ENCODE results near the gene ELL. TPM values are rescaled to one million over a fixed set of nuclear protein-coding genes. Genes with fewer than 3 reads are reported as not detected.

The ELL gene
- total RNA-seq, 3 donors from 2014 or later: 25.6 to 32.5 (median 28.8) TPM

GRCh38 chr19:18478545-18479311 is 43.1 kb downstream of the ELL start:
- peaks cover 88% of the 10 kb centered on the region for H3K4me1 Mint-ChIP-seq (ENCODE audit: low read depth)
- peak overlapping the region; percentile 62 for H3K4me3 Mint-ChIP-seq
- ATAC-seq (peak; percentile 87 to 89), DNase-seq (peak; percentile 34)
- no peaks in the 10 kb centered on the region for H3K27me3 Mint-ChIP-seq (ENCODE audit: low read depth)
- peaks cover 2% of the 10 kb centered on the region for H3K36me3 Mint-ChIP-seq (ENCODE audit: insufficient read depth)
- no peaks in the 10 kb centered on the region for H3K9me3 Mint-ChIP-seq

GRCh38 chr19:18477974-18478373 is 43.9 kb downstream of the ELL start:
- peaks cover 87% of the 10 kb centered on the region for H3K4me1 Mint-ChIP-seq (ENCODE audit: low read depth)
- H3K4me3 Mint-ChIP-seq: no peak overlapping the region
- no peak for ATAC-seq
- no peaks in the 10 kb centered on the region for H3K9me3 Mint-ChIP-seq
- H3K36me3 Mint-ChIP-seq (ENCODE audit: insufficient read depth): peaks cover 2% of the 10 kb centered on the region
- no peak for DNase-seq
- H3K27me3 Mint-ChIP-seq (ENCODE audit: low read depth): no peaks in the 10 kb centered on the region

GRCh38 chr19:18477042-18477779 is 44.7 kb downstream of the ELL start:
- H3K4me3 Mint-ChIP-seq: no peak overlapping the region
- peaks cover 82% of the 10 kb centered on the region for H3K4me1 Mint-ChIP-seq (ENCODE audit: low read depth)
- no peak for DNase-seq

GRCh38 chr19:18476507-18477041 is 45.3 kb downstream of the ELL start:
- peaks cover 77% of the 10 kb centered on the region for H3K4me1 Mint-ChIP-seq (ENCODE audit: low read depth)
- H3K36me3 Mint-ChIP-seq (ENCODE audit: insufficient read depth): peaks cover 2% of the 10 kb centered on the region
- no peak overlapping the region for H3K4me3 Mint-ChIP-seq
- ATAC-seq (no peak), DNase-seq (no peak)
- H3K27me3 Mint-ChIP-seq (ENCODE audit: low read depth): no peaks in the 10 kb centered on the region
- H3K9me3 Mint-ChIP-seq: no peaks in the 10 kb centered on the region

More at GRCh38 chr19:18477042-18477779, 44.7 kb downstream of the ELL start:
- no peak for ATAC-seq
- H3K27me3 Mint-ChIP-seq (ENCODE audit: low read depth): no peaks in the 10 kb centered on the region
- peaks cover 2% of the 10 kb centered on the region for H3K36me3 Mint-ChIP-seq (ENCODE audit: insufficient read depth)
- no peaks in the 10 kb centered on the region for H3K9me3 Mint-ChIP-seq

- Mint-ChIP-seq H3K4me1 (ENCODE audit: low read depth) (peaks cover 70% of the 10 kb centered on the region), H3K36me3 (ENCODE audit: insufficient read depth) (peaks cover 2% of the 10 kb centered on the region), H3K9me3 (no peaks in the 10 kb centered on the region), H3K27me3 (ENCODE audit: low read depth) (no peaks in the 10 kb centered on the region), H3K4me3 (no peak overlapping the region)
- DNase-seq: no peak
- ATAC-seq: no peak
These were observed 46.0 kb downstream of the ELL start for GRCh38 chr19:18475762-18476331.

- no peak for DNase-seq
- peaks cover 62% of the 10 kb centered on the region for H3K4me1 Mint-ChIP-seq (ENCODE audit: low read depth)
- no peaks in the 10 kb centered on the region for H3K27me3 Mint-ChIP-seq (ENCODE audit: low read depth)
- H3K9me3 Mint-ChIP-seq: no peaks in the 10 kb centered on the region
- H3K36me3 Mint-ChIP-seq (ENCODE audit: insufficient read depth): peaks cover 2% of the 10 kb centered on the region
- no peak for ATAC-seq
- H3K4me3 Mint-ChIP-seq: peak overlapping the region; percentile 20
These were observed 46.8 kb downstream of the ELL start for GRCh38 chr19:18475004-18475453.

- no peaks in the 10 kb centered on the region for H3K9me3 Mint-ChIP-seq
- no peak overlapping the region for H3K4me3 Mint-ChIP-seq
- ATAC-seq (no peak), DNase-seq (no peak)
- H3K27me3 Mint-ChIP-seq (ENCODE audit: low read depth): no peaks in the 10 kb centered on the region
- H3K36me3 Mint-ChIP-seq (ENCODE audit: insufficient read depth): peaks cover 2% of the 10 kb centered on the region
- peaks cover 60% of the 10 kb centered on the region for H3K4me1 Mint-ChIP-seq (ENCODE audit: low read depth)
These were observed 47.4 kb downstream of the ELL start for GRCh38 chr19:18474366-18474887.

- no peak for ATAC-seq
- peaks cover 2% of the 10 kb centered on the region for H3K36me3 Mint-ChIP-seq (ENCODE audit: insufficient read depth)
These were observed 48.2 kb downstream of the ELL start for GRCh38 chr19:18473706-18474087.

GRCh38 chr19:18473003-18473705 is 48.7 kb downstream of the ELL start:
- ATAC-seq: no peak
- Mint-ChIP-seq H3K9me3 (no peaks in the 10 kb centered on the region), H3K27me3 (ENCODE audit: low read depth) (no peaks in the 10 kb centered on the region), H3K36me3 (ENCODE audit: insufficient read depth) (peaks cover 2% of the 10 kb centered on the region), H3K4me3 (no peak overlapping the region), H3K4me1 (ENCODE audit: low read depth) (peaks cover 48% of the 10 kb centered on the region)
- no peak for DNase-seq

More at GRCh38 chr19:18473706-18474087, 48.2 kb downstream of the ELL start:
- Mint-ChIP-seq H3K9me3 (no peaks in the 10 kb centered on the region), H3K4me3 (no peak overlapping the region), H3K27me3 (ENCODE audit: low read depth) (no peaks in the 10 kb centered on the region), H3K4me1 (ENCODE audit: low read depth) (peaks cover 53% of the 10 kb centered on the region)
- no peak for DNase-seq

GRCh38 chr19:18470787-18471186 is 51.1 kb downstream of the ELL start:
- peaks cover 31% of the 10 kb centered on the region for H3K4me1 Mint-ChIP-seq (ENCODE audit: low read depth)
- ATAC-seq: no peak
- DNase-seq: no peak
- H3K9me3 Mint-ChIP-seq: no peaks in the 10 kb centered on the region
- no peak overlapping the region for H3K4me3 Mint-ChIP-seq
- no peaks in the 10 kb centered on the region for H3K36me3 Mint-ChIP-seq (ENCODE audit: insufficient read depth)
- H3K27me3 Mint-ChIP-seq (ENCODE audit: low read depth): no peaks in the 10 kb centered on the region

GRCh38 chr19:18469069-18469846 is 52.6 kb downstream of the ELL start:
- no peak overlapping the region for H3K4me3 Mint-ChIP-seq
- DNase-seq: peak; percentile 61
- H3K27me3 Mint-ChIP-seq (ENCODE audit: low read depth): no peaks in the 10 kb centered on the region
- peak; percentile 59 to 70 for ATAC-seq
- H3K9me3 Mint-ChIP-seq: no peaks in the 10 kb centered on the region
- peaks cover 3% of the 10 kb centered on the region for H3K36me3 Mint-ChIP-seq (ENCODE audit: insufficient read depth)
- H3K4me1 Mint-ChIP-seq (ENCODE audit: low read depth): peaks cover 17% of the 10 kb centered on the region

- H3K4me3 Mint-ChIP-seq: no peak overlapping the region
- H3K9me3 Mint-ChIP-seq: no peaks in the 10 kb centered on the region
- no peaks in the 10 kb centered on the region for H3K27me3 Mint-ChIP-seq (ENCODE audit: low read depth)
- DNase-seq (no peak), ATAC-seq (no peak)
- H3K36me3 Mint-ChIP-seq (ENCODE audit: insufficient read depth): peaks cover 3% of the 10 kb centered on the region
- H3K4me1 Mint-ChIP-seq (ENCODE audit: low read depth): peaks cover 11% of the 10 kb centered on the region
These were observed 53.4 kb downstream of the ELL start for GRCh38 chr19:18468517-18468916.

- no peak for ATAC-seq
- H3K36me3 Mint-ChIP-seq (ENCODE audit: insufficient read depth): peaks cover 4% of the 10 kb centered on the region
- H3K4me3 Mint-ChIP-seq: no peak overlapping the region
- peaks cover 9% of the 10 kb centered on the region for H3K4me1 Mint-ChIP-seq (ENCODE audit: low read depth)
- DNase-seq: no peak
- H3K9me3 Mint-ChIP-seq: no peaks in the 10 kb centered on the region
- H3K27me3 Mint-ChIP-seq (ENCODE audit: low read depth): no peaks in the 10 kb centered on the region
These were observed 53.9 kb downstream of the ELL start for GRCh38 chr19:18467978-18468377.

All from activated T-cell treated with anti-CD3 and anti-CD28 coated beads, Interleukin-2, amount 50 U/mL, for 4 hours (primary cell).